GM19035 (cell line): Measurements from ENCODE around the gene SPDYA.

Experiments
- ATAC-seq: cut with Tn5 transposase; IDR thresholded peaks from one replicate; pipeline ENCODE4 v1.9.1; 2021; ENCODE audit not compliant: unreplicated experiment

Gene SPDYA

DNA sequence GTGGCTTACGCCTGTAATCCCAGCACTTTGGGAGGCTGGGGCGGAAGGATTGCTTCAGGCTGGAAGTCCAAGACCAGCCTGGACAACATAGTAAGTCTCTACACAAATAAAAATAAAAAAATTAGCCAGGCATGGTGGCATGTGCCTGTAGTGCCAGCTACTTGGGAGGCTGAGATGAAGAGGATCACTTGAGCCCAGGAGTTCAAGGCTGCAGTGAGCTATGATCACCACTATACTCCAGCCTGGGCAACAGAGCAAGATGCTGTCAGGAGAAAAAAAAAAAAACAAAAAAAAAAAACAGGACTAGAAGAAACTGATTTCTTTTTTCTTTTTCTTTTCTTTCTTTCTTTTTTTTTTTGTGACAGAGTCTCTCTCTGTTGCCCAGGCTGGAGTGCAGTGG, 13.6 kb downstream of the SPDYA start:
- no peak for ATAC-seq

GRCh38 chr2:28824870-28825269, 14.2 kb downstream of the SPDYA start:
- ATAC-seq: no peak

DNA sequence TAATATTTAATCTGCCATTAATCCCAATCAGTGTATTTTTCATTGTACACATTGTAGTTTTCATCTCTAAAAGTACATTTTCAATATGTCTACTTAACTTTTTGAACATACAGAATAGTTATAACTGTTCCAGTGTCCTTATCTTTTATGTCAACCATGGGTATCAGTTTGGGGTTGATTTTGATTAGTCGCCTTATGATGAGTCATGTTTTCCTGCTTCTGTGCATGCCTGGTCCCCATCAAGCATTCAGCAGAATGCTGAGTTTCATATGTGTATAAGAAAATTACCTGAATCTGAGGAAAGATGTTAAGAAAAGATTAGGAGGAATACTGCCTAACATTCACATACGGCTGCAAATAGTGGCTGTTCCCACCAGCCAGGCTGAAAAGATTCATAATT, 17.7 kb downstream of the SPDYA start:
- ATAC-seq: no peak

DNA sequence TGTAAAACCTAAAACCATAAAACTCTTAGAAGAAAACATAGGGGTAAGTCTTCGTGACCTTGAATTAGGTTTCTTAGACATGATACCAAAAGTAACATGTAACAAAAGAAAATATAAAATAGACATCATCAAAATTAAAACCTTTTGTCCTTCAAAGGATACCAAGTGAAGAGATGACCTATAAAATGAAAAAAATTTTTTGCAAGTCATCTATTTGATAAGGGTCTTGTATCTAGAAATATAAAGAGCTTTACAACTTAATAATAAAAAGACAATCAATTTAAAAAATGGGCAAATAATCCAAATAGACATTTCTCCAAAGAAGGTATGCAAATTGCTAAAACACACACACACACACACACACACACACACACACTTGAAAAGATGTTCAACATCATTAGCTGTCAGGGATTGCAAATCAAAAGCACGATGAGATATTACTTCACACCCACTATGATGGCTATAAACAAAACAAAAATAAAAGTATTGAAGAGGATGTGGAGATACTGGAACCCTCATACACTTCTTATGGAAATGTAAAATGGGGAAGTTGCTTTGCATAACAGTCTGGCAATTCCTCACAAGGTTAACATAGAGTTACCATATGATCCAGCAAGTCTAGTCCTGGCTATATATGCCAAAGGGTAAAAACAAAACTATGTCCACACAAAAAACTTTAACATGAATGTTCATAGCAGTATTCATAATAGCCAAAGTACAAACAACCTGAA, 23.3 kb downstream of the SPDYA start:
- no peak for ATAC-seq

- ATAC-seq: no peak
Measured at GRCh38 chr2:28835781-28836180, 25.1 kb downstream of the SPDYA start.

DNA sequence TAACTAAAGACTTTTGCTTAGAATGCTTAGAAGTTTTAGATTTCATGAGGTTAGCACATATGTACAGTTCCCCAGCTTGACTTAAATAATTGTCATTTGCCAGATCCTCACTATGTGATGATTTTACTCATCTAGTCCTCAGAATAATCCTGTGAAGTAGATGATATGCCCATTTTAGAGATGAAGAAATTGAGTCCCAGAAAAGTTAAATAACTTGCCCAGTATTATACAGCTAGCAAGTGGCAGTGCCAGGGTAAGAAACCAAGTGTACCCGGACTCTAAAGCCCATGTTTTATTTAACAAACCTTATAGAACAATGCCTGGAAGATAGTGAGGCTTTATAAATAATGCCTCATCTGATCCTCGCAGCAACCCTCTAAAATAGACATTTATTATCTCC, 28.3 kb downstream of the SPDYA start:
- no peak for ATAC-seq

GRCh38 chr2:28842042-28842441, 31.4 kb downstream of the SPDYA start:
- ATAC-seq: no peak

DNA sequence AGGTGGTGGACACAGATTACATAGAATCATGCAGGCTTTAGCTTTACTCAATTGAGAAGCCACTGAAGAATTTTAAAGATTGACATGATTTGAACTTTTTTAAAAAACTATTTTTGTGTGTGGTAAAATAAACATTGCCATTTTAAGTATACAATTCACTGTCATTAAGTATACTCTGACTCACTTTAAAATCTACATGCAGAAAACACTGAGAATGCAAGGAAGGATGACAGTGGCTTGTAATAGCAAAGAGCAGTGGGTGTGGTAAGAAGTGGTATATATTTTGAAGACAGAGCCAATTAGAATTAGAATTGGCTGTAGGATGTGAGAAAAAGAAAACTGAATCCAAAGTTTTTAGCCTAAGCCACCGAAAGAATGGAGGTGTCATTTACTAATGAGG, 44.6 kb downstream of the SPDYA start:
- ATAC-seq: no peak

- no peak for ATAC-seq
Measured at GRCh38 chr2:28855977-28856376, 45.3 kb downstream of the SPDYA start.

- no peak for ATAC-seq
Measured at GRCh38 chr2:28868611-28869010, 58.0 kb downstream of the SPDYA start.

GRCh38 chr2:28869494-28870145, 59.0 kb downstream of the SPDYA start:
- ATAC-seq: peak; percentile 32

GRCh38 chr2:28870146-28870891, 59.7 kb downstream of the SPDYA start, which contains the start of gene TRMT61B:
TRMT61B (minus strand) TSS chr2:28870309; CDS start chr2:28870277, 32 bp downstream.
- peak; percentile 96 for ATAC-seq

DNA sequence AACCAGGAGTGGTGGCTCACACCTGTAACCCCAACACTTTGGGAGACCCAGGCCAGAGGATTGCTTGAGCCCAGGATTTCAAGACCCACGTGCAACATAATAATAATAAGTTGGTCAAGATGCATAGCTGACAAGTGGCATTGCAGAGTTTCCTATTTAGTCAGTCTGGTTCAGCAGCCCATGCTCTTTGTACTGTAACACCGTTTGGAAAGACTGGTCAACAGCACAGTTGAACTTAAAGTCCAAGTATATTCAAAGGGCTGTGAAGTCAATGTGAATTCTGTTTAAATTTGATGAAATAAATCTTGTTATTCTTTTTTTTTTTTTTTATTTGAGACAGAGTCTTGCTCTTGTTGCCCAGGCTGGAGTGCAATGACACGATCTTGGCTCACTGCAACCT, 61.0 kb downstream of the SPDYA start:
- ATAC-seq: no peak

GRCh38 chr2:28880193-28880592, 69.6 kb downstream of the SPDYA start:
- ATAC-seq: no peak

DNA sequence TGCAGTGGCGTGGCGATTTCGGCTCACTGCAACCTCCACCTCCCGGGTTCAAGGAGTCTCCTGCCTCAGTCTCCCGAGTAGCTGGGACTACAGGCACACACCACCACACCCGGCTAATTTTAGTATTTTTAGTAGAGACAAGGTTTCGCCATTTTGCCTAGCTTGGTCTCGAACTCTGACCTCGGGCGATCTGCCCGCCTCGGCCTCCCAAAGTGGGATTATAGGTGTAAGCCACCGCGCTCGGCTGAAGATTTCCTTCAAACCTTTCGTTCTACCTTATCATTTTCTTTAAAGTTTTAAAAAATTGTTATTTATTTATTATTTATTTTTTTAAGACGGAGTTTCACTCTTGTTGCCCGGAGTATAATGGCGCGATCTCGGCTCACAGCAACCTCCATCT, 82.9 kb downstream of the SPDYA start:
- no peak for ATAC-seq

DNA sequence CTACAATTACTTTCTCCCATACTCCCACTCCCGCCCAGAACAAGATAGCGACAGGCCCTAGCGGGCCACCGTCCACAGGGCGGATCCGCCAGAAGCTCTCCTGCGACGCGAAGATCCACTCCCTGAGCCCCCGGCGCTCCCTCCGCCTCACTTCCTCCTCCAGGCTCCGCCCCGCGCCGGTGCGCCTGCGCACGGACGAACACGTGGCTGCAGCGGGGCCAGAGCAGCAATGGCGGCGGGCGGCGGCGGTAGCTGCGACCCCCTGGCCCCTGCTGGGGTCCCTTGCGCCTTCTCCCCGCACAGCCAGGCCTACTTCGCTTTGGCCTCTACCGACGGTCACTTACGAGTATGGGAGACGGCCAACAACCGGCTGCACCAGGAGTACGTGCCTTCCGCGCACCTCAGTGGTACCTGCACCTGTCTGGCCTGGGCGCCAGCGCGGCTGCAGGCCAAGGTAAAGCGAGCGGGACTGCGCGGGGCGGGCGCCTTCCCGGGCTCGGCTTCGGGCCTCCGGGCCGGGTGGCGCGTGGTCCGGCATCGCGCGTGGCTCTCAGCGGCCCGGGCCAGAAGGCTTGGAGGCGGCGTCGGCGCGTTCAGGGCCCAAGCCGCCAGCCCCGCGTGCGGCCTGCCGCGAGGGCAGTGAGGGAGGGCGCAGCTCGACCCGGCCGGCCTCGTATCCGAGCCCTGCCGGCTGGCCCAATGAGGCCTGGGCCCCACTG, 84.0 kb downstream of the SPDYA start, which contains the start of gene WDR43:
Gene WDR43, plus strand, starts transcription at position 198 of the 719 bp plus-strand sequence. Its CDS starts 32 bp downstream, at position 230.
- peak; percentile 88 for ATAC-seq

- peak; percentile 26 for ATAC-seq
Measured at GRCh38 chr2:28895189-28895893, 84.7 kb downstream of the SPDYA start.

- no peak for ATAC-seq
Measured at GRCh38 chr2:28896906-28897305, 86.3 kb downstream of the SPDYA start.

DNA sequence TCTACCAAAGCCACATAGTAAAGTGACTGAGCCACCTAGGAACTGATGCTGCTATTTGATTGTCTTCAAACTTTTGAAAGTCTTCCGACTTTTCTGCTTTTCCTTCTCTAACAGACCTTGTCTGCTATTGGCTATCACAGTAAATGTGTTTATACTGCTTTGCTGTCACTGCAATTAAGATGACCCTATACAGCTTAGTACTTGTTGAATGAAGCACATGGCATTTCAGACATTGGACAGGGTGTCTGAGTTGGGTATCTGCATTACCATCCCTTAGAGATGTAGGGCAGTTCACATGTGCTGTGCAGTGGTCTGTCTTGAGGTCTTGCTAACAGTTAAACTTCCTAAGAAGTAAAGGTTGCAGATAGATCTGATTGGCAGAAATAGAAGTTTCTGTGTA, 87.4 kb downstream of the SPDYA start:
- ATAC-seq: no peak
